Hematopoietic multipotent progenitor cell treated with erythropoietin and hydrocortisone succinate and interleukin-3 and kit ligand, for 17 days (in vitro differentiated cells): ENCODE measurements around the gene THAP11.
"Not testable (repeated sequence)": the region's sequence is repeated elsewhere in the genome, so short reads cannot be mapped to it uniquely, and the experiment has no call there.

Experiments used
- DNase-seq: peaks from one replicate; pipeline ENCODE4 v3.0.0-alpha.2; 2015; ENCODE audit warnings: low spot score

Gene THAP11

GRCh38 chr16:67837190-67837589 is 4.9 kb upstream of the THAP11 start:
- DNase-seq: not testable (repeated sequence)

DNA sequence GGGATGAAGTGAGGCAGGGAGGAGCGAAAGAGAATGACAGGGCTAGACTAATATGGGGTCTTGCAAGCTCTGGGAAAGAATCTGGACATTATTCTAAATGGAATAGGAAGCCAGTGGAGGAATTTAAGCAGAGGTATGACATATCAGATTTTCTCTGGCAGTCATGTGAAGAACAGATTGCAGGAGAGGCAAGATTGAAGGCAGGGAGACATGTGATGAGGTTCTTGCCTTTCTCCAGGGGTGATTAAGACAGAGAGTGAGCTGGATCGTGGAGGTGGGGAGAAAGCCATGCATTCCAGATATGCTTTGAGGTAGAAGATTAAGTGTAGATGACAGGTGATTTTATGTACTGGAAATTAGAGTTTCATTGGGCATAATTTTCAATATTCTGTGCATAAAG is 4.3 kb upstream of the THAP11 start:
- DNase-seq: no peak

GRCh38 chr16:67841198-67841815 is 813 bp upstream of the THAP11 start:
- no peak for DNase-seq

DNA sequence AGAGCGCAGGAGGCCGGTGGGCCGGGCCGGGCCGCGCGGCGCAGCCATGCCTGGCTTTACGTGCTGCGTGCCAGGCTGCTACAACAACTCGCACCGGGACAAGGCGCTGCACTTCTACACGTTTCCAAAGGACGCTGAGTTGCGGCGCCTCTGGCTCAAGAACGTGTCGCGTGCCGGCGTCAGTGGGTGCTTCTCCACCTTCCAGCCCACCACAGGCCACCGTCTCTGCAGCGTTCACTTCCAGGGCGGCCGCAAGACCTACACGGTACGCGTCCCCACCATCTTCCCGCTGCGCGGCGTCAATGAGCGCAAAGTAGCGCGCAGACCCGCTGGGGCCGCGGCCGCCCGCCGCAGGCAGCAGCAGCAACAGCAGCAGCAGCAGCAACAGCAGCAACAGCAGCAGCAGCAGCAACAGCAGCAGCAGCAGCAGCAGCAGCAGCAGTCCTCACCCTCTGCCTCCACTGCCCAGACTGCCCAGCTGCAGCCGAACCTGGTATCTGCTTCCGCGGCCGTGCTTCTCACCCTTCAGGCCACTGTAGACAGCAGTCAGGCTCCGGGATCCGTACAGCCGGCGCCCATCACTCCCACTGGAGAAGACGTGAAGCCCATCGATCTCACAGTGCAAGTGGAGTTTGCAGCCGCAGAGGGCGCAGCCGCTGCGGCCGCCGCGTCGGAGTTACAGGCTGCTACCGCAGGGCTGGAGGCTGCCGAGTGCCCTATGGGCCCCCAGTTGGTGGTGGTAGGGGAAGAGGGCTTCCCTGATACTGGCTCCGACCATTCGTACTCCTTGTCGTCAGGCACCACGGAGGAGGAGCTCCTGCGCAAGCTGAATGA is 606 bp downstream of the THAP11 start:
- DNase-seq: peak; percentile 32

DNA sequence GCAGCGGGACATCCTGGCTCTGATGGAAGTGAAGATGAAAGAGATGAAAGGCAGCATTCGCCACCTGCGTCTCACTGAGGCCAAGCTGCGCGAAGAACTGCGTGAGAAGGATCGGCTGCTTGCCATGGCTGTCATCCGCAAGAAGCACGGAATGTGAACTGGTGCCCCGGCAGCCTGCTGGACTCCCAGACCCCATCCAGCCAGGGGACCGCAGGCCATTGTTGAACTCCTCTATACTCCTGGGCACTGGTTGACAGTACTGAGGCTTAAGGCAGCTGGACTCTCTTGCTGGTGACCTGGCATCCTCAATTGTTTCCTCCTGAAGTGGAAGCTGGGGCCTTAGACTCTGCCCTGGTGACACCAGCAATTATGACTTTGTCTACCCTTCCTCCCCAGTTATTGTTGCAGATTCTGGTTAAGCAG is 1.2 kb downstream of the THAP11 start:
- DNase-seq: no peak

GRCh38 chr16:67844497-67844896 is 2.4 kb downstream of the THAP11 start:
- DNase-seq: no peak

GRCh38 chr16:67845291-67846062 is 3.4 kb downstream of the THAP11 start:
- no peak for DNase-seq

- DNase-seq: no peak
Observed at GRCh38 chr16:67846063-67846319, 3.9 kb downstream of the THAP11 start.

- DNase-seq: peak; percentile 92
Observed at GRCh38 chr16:67846320-67847063, 4.4 kb downstream of the THAP11 start, which contains the start of gene NUTF2. Gene NUTF2 (plus strand): TSS chr16:67846933. CDS start chr16:67865131, 18,198 bp downstream.

GRCh38 chr16:67847064-67847861 is 5.1 kb downstream of the THAP11 start, which contains the start of gene CENPT:
Gene CENPT (minus strand): TSS chr16:67847693. CDS start chr16:67833859, 13,834 bp downstream.
- DNase-seq: peak; percentile 80

GRCh38 chr16:67848118-67848517 is 6.0 kb downstream of the THAP11 start:
- no peak for DNase-seq

GRCh38 chr16:67853670-67854069 is 11.6 kb downstream of the THAP11 start:
- DNase-seq: no peak

- no peak for DNase-seq
Observed at GRCh38 chr16:67855789-67856188, 13.7 kb downstream of the THAP11 start.

GRCh38 chr16:67856927-67857546 is 14.9 kb downstream of the THAP11 start:
- no peak for DNase-seq

DNA sequence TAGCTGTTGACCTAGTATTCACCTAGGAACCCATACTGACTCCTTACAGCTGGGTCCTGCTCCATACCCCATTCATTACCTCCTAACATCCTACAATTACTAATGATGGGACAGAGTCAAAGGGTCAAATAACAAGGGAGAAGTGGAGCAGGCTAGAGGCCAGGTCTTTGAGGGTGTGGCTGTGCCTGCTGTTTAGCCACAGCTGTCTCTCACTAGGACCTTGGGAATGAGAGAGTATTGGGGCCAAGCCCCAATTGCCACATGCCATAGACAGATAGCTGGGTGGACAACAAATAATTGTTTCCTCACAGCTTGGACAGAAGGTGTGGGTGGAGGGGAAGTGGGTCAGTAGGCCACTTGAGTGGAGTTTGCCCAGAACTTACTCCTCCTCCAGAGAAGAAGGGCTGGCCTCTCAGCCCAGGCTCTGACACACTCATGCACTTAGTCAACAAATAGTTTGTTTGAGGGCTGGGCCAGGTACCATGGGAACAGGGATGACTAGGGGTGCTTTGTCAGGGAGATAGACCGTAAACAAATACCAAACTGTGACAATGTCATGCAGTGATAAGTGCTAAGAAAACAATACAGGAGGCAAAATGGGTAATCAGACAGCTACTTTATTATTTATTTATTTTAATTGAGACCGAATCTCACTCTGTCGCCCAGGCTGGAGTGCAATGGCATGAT is 15.6 kb downstream of the THAP11 start:
- DNase-seq: no peak

GRCh38 chr16:67858500-67858899 is 16.4 kb downstream of the THAP11 start:
- DNase-seq: no peak

- no peak for DNase-seq
Observed at GRCh38 chr16:67860589-67861398, 18.7 kb downstream of the THAP11 start.

GRCh38 chr16:67861877-67862276 is 19.8 kb downstream of the THAP11 start:
- no peak for DNase-seq
